CD14-positive monocyte (primary cell): ENCODE results near the gene ARL15. TPM values are rescaled to one million over a fixed set of nuclear protein-coding genes. Genes with fewer than 3 reads are reported as not detected.

Experiments used
- DNase-seq, 3 donors: peaks; one replicate each; pipeline ENCODE4 v3.0.0-alpha.2; 2011 to 2022
- H2AFZ ChIP-seq: 2 replicates; pipeline ENCODE4 v1.6.0; 2012; ENCODE audit warnings: mild to moderate bottlenecking, low read depth, low read length, inconsistent platforms; ENCODE audit not compliant: insufficient read depth, poor library complexity, severe bottlenecking
- H3K27ac ChIP-seq, 2 donors: 1 replicate in 1 of 2; 2 replicates in 1 of 2; pipeline ENCODE4 v1.5.1; 2012 to 2013; ENCODE audit warnings: low read length in 2 of 2, control low read depth in 1 of 2, inconsistent platforms in 1 of 2, low read depth in 1 of 2, mild to moderate bottlenecking in 1 of 2
- H3K27me3 ChIP-seq, 2 donors: one replicate each; pipeline versions ENCODE4 v1.6.0 to v1.6.1; 2011 to 2013; ENCODE audit warnings: low read length in 2 of 2; ENCODE audit not compliant: control insufficient read depth in 2 of 2, insufficient read depth in 2 of 2
- H3K36me3 ChIP-seq, 2 donors: replicated peaks in 1 of 2; 1 replicate in 1 of 2; 2 replicates in 1 of 2; pipeline versions ENCODE4 v1.5.1 to v1.6.1; 2012 to 2013; ENCODE audit warnings: low read length in 2 of 2, control low read depth in 1 of 2, inconsistent platforms in 1 of 2, mild to moderate bottlenecking in 1 of 2; ENCODE audit not compliant: insufficient read depth in 2 of 2, control insufficient read depth in 1 of 2
- H3K4me1 ChIP-seq, 2 donors: 1 replicate in 1 of 2; 2 replicates in 1 of 2; pipeline versions ENCODE4 v1.5.1 to v1.6.1; 2012 to 2013; ENCODE audit warnings: low read length in 2 of 2, control low read depth in 1 of 2, inconsistent platforms in 1 of 2, mild to moderate bottlenecking in 1 of 2, moderate library complexity in 1 of 2; ENCODE audit not compliant: insufficient read depth in 2 of 2, control insufficient read depth in 1 of 2
- H3K4me2 ChIP-seq: replicated peaks from 2 replicates; pipeline ENCODE3; 2012; ENCODE audit warnings: low read length, moderate library complexity, mild to moderate bottlenecking; ENCODE audit not compliant: poor library complexity, severe bottlenecking; ENCODE audit errors: extremely low read depth
- H3K4me3 ChIP-seq, 3 experiments: fragments of 200-600 bp in 1 of 3; sonication (generic) in 1 of 3; replicated peaks in 1 of 3; 1 replicate in 2 of 3; 2 replicates in 1 of 3; pipeline ENCODE4 v1.5.1; 2011 to 2013; ENCODE audit warnings: low read length in 3 of 3, mild to moderate bottlenecking in 3 of 3, control low read depth in 2 of 3, low read depth in 2 of 3, inconsistent platforms in 1 of 3, moderate library complexity in 1 of 3
- H3K79me2 ChIP-seq: 2 replicates; pipeline ENCODE4 v1.6.0; 2012; ENCODE audit warnings: mild to moderate bottlenecking, control low read depth, inconsistent platforms, low read length, moderate library complexity; ENCODE audit not compliant: insufficient read depth
- H3K9ac ChIP-seq: 2 replicates; pipeline ENCODE4 v1.6.0; 2017; ENCODE audit warnings: low read length, mild to moderate bottlenecking; ENCODE audit not compliant: insufficient read depth, poor library complexity, severe bottlenecking
- H3K9me3 ChIP-seq, 2 donors: replicated peaks in 1 of 2; 1 replicate in 1 of 2; 2 replicates in 1 of 2; pipeline versions ENCODE4 v1.5.1 to v1.6.1; 2012 to 2013; ENCODE audit warnings: low read length in 2 of 2, control low read depth in 1 of 2; ENCODE audit not compliant: control insufficient read depth in 1 of 2, insufficient read depth in 1 of 2
- H4K20me1 ChIP-seq: 2 replicates; pipeline ENCODE4 v1.6.0; 2012; ENCODE audit warnings: mild to moderate bottlenecking, low read length, control low read depth, moderate library complexity; ENCODE audit not compliant: insufficient read depth
- H3K27ac Mint-ChIP-seq, 7 donors: one replicate each; pipeline ENCODE4 v1.8.0; 2020; ENCODE audit warnings: mild to moderate bottlenecking in 7 of 7, mixed read lengths in 7 of 7, moderate library complexity in 6 of 7, inconsistent platforms in 2 of 7
- H3K27me3 Mint-ChIP-seq, 3 donors: one replicate each; pipeline ENCODE4 v1.8.0; 2021 to 2022; ENCODE audit warnings: low read depth in 3 of 3, mild to moderate bottlenecking in 3 of 3, mixed read lengths in 3 of 3, moderate library complexity in 3 of 3, inconsistent platforms in 1 of 3
- H3K36me3 Mint-ChIP-seq, 2 donors: one replicate each; pipeline ENCODE4 v1.8.0; 2020; ENCODE audit warnings: mixed read lengths in 2 of 2, inconsistent platforms in 1 of 2, mild to moderate bottlenecking in 1 of 2
- H3K4me1 Mint-ChIP-seq: one replicate; pipeline ENCODE4 v1.8.0; 2020; ENCODE audit warnings: mild to moderate bottlenecking, mixed read lengths
- H3K4me3 Mint-ChIP-seq, 2 donors: one replicate each; pipeline ENCODE4 v1.8.0; 2020; ENCODE audit warnings: mild to moderate bottlenecking in 2 of 2, mixed read lengths in 2 of 2, moderate library complexity in 1 of 2
- H3K9me3 Mint-ChIP-seq, 7 donors: one replicate each; pipeline ENCODE4 v1.8.0; 2020 to 2022; ENCODE audit warnings: mixed read lengths in 7 of 7, mild to moderate bottlenecking in 6 of 7, moderate library complexity in 6 of 7, inconsistent platforms in 2 of 7
- CTCF ChIP-seq: fragments of 200-600 bp; IDR thresholded peaks from one replicate; pipeline ENCODE4 v1.8.0; 2022; ENCODE audit warnings: antibody characterized with exemption, mild to moderate bottlenecking
- WGBS: methylation state at CpG from one replicate; pipeline ENCODE4 v1.1.5; 2013; ENCODE audit warnings: missing lambda C conversion rate; ENCODE audit not compliant: insufficient coverage; 5-methylcytosine and 5-hydroxymethylcytosine counted together
- intact Hi-C, 2 donors: fragments of 100-400 bp; cut with micrococcal nuclease; formaldehyde crosslinking; loops; one replicate each; pipeline versions ENCODE4 v1.15.0 to v1.15.1; 2023
- polyA plus RNA-seq, 3 donors: library from polyadenylated mRNA; depleted of rRNA in 1 of 3; unstranded in 2 of 3; stranded (reverse) in 1 of 3; fragments of 300-500 nt in 2 of 3; fragments of >200 nt in 1 of 3; fragmentation: Illumina TruSeq in 2 of 3; gene quantifications; 1 replicate in 2 of 3; 2 replicates in 1 of 3; pipeline ENCODE4 v1.2.3, GENCODE V29; 2012 to 2021

ARL15 gene
- polyA plus RNA-seq, 3 donors: 10.5 to 27.6 (median 18.0) TPM

DNA sequence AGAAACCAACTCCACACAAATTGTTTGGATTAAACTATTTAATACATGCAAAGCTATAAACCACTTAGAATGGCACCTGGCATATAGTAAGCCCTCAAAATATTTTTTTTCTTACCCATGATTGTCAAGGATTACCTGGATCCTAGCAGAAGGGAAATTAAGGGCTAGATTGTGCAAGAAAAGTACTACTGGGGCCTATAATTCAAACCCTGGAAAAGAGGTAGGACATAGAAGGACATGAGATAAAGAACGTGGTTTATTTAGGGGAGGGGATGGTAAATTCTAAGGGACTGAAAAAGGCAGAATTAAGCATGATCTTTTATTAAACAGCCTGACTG is 14.9 kb upstream of the ARL15 start:
- WGBS: 14% methylated on average over 1 of the region's 1 CpG
- Histone ChIP-seq H3K4me3 (no peak overlapping the region), H3K9me3 (no peaks in the 10 kb centered on the region), H2AFZ (no peak overlapping the region), H3K4me2 (no peak overlapping the region), H3K36me3 (no peaks in the 10 kb centered on the region), H3K27me3 (peaks cover under 1 to 2% of the 10 kb centered on the region in 2 donors), H3K79me2 (no peaks in the 10 kb centered on the region), H3K27ac (no peak overlapping the region), H3K9ac (no peak overlapping the region), H3K4me1 (no peaks in the 10 kb centered on the region), H4K20me1 (no peaks in the 10 kb centered on the region)
- no peak overlapping the region for H3K27ac Mint-ChIP-seq
- TF ChIP-seq CTCF: no peak
- H3K27me3 Mint-ChIP-seq: peaks cover 1 to 12% (median 5%) of the 10 kb centered on the region in 3 donors
- intact Hi-C loops: no loop called here
- H3K4me1 Mint-ChIP-seq: no peaks in the 10 kb centered on the region
- no peak for DNase-seq
- no peaks in the 10 kb centered on the region for H3K36me3 Mint-ChIP-seq
- H3K4me3 Mint-ChIP-seq: no peak overlapping the region
- H3K9me3 Mint-ChIP-seq: peaks cover 0 to 3% (median 0%) of the 10 kb centered on the region in 7 donors

DNA sequence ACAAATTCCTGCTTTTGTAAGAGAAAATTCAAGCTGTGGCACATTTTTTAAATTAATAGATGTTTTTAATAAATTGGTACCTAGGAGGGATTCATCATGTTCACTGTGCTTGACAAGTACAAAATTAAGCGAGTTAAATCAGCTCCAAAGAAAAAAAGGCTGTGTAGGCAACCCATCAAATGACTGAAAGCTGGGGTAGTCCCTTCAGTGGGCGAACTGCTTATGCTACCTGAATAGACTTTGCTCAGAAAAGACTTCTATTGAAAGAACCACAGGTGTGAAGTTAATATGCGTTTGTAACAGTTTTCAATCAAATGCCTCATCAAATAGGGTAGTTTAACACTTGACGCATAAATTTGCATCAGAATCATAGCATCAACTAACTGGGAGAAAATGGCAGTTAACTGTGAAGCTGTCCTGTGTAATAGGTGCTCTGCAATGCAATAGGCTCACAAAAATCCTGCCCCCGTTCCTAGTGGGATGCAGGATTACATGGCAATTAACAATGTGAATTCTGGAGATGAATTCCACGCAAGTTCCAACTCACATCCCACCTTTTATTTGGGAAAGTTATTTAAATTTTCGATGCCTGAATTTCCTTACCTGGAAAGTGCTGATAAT is 14.4 kb upstream of the ARL15 start:
- H3K4me3 ChIP-seq: no peak overlapping the region
- Mint-ChIP-seq H3K9me3 (peaks cover 0 to 3% (median 0%) of the 10 kb centered on the region in 7 donors), H3K36me3 (no peaks in the 10 kb centered on the region), H3K4me1 (no peaks in the 10 kb centered on the region), H3K4me3 (no peak overlapping the region), H3K27me3 (peaks cover 1 to 14% (median 5%) of the 10 kb centered on the region in 3 donors), H3K27ac (no peak overlapping the region)
- H4K20me1 ChIP-seq: no peaks in the 10 kb centered on the region
- TF ChIP-seq CTCF: no peak
- no peaks in the 10 kb centered on the region for H3K36me3 ChIP-seq
- H3K27me3 ChIP-seq: peaks cover 2 to 5% of the 10 kb centered on the region in 2 donors
- no peak overlapping the region for H3K9ac ChIP-seq
- H2AFZ ChIP-seq: no peak overlapping the region
- no peak for DNase-seq
- WGBS: 100% methylated on average over 2 of the region's 7 CpGs
- H3K4me2 ChIP-seq: no peak overlapping the region
- H3K9me3 ChIP-seq: no peaks in the 10 kb centered on the region
- intact Hi-C loops: no loop called here
- no peaks in the 10 kb centered on the region for H3K79me2 ChIP-seq
- no peak overlapping the region for H3K27ac ChIP-seq
- no peaks in the 10 kb centered on the region for H3K4me1 ChIP-seq
